Measurements from ENCODE around the gene UACA. TPM values are rescaled to one million over a fixed set of nuclear protein-coding genes. Genes with fewer than 3 reads are reported as not detected.
"Not testable (repeated sequence)": the region's sequence is repeated elsewhere in the genome, so short reads cannot be mapped to it uniquely, and the experiment has no call there.

Gene UACA
- 1 to 10 TPM; 1.1 to 2.1 TPM for total RNA-seq

DNA sequence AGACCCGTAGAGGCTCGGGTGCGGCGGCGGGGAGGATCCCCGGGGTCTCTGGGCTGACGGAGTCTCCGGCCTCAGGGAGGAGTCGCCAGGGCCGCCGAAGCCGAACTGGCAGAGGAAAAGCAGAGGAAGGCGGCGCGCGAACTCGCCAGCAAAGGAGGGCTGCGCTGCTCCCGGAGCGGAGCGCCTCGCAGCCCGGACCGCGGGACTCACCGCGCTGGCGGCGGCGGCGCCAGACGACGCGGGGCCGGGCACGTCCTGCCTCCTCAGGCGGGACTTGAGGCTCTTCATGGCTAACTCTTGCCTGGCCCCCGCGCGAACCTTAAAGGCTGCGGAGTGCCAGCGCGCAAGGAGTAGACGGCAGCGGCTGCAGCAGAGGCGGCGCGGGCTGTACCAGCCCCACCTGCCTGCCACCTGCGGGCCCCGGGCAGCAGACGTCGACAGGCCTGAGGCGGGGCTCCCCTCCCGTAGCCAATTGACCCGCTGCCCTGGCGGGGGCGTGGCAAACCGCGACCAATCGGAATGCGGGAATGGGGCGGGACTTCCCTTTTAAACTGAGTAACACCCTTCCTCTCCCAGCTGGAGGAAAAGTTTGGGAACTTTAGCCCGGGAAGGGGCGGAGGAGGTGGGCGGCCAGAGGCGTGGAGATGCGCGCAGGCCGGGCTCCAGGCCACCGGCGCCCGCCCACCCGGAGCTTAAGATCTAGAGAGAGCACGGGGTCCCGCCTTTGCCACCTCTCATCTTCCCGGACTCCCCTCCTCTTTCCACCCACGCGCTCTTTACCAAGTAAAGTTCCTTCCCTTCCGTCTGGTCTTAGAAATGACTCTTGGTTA, at the start of gene UACA:
TSS of gene UACA (minus strand) at position 439 of the 830 bp plus-strand sequence. CDS start at position 288, 151 bp downstream.
- POLR2A ChIA-PET: no interaction called here
- CTCF ChIA-PET: no interaction called here

GRCh38 chr15:70812827-70813364, 49.5 kb upstream of the UACA start:
- ChIA-PET CTCF (no interaction called here), POLR2A (no interaction called here)

DNA sequence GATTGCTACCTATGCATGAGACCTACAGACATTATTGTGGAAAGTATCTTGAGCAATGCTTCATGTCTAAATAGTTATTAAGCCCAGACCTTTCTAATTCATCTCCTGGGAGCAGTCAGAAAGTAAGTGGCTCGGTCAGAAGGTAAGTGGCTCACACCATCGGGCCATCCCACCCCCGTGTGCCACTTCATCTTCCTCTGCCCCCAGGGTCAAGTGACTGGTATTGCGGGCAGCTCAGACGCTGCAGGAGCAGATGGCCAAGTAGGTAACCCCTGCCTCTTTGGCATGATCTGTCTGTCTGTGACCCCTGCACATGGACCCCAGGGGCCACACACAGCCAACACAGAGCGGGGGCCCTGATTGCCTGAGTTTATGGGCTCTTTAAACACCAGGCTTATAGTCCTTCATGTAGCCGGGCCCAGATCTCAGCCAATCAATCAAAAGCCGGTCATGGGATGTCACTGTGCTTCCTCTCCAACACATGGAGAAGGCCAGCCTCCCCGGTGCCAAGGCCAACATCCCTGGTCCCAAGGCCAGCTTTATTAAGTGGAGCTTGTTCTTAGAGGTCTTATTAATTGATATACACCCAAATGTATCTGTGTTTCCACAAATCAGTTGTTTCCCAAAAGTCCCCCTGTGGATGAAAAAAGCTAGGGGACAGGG, 47.7 kb upstream of the UACA start:
- POLR2A ChIA-PET: no interaction called here
- CTCF ChIA-PET: interaction anchor here (0.7 to 1.4 kb wide), 4 partner anchors 14 to 680 kb away, joined by 3 to 7 read pairs (median 4); no protein-coding TSS in a partner anchor

DNA sequence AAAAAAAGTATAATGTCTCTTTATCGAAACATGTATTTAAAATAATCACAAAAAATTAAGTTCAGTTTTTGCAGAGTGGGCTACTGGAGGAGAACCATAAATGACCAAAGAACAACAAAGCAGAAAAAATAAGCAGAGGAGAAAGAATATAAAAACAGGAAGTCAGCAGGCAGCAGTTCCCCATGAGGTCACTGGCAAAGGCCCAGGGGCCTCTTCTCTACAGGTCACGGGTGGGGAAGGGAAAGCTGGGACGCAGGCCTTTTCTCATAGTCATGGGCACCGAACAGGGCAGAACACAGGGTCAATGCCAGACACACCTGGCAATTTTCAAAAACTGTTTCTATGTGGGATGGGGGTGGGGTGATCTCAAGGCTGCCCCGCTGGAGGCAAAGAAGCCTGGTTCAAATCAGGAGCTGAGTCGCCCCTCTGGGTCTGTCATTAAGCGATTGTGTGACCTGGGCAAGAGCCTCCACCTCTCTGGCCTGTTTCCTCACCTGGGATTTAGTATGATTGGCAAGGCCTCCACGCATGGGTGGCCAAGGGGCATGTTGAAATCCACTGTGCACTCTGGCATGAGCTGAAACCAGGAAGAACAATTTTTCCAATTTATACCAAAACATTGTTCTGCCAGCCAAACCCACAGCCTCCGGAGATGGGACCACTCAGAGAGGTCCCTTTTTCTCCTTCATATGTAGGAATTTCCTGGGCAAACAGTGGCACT, 43.8 kb upstream of the UACA start:
- ChIA-PET POLR2A (no interaction called here), CTCF (no interaction called here)

GRCh38 chr15:70804388-70804787, 41.0 kb upstream of the UACA start:
- POLR2A ChIA-PET, CTCF ChIA-PET: not testable (repeated sequence)

GRCh38 chr15:70802629-70803028, 39.3 kb upstream of the UACA start:
- ChIA-PET CTCF (no interaction called here), POLR2A (no interaction called here)

DNA sequence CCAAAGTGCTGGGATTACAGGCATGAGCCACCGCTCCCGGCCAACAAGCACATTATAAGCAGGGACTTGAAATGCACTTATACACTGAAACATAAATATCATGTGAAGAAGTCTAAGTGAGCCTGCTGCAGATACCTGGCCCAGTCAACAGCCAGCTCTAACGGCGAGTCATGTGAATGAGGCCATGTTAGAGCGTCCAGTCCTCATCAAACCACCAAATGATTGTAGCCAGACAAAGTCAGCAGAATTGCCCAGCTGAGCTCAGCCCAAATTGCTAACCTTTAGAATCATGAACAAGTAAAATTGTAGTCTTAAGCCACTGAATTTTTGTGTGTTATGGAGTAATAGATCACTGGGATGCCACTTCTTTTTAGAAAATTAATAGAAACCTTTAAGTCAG, 37.8 kb upstream of the UACA start:
- ChIA-PET CTCF (no interaction called here), POLR2A (no interaction called here)

DNA sequence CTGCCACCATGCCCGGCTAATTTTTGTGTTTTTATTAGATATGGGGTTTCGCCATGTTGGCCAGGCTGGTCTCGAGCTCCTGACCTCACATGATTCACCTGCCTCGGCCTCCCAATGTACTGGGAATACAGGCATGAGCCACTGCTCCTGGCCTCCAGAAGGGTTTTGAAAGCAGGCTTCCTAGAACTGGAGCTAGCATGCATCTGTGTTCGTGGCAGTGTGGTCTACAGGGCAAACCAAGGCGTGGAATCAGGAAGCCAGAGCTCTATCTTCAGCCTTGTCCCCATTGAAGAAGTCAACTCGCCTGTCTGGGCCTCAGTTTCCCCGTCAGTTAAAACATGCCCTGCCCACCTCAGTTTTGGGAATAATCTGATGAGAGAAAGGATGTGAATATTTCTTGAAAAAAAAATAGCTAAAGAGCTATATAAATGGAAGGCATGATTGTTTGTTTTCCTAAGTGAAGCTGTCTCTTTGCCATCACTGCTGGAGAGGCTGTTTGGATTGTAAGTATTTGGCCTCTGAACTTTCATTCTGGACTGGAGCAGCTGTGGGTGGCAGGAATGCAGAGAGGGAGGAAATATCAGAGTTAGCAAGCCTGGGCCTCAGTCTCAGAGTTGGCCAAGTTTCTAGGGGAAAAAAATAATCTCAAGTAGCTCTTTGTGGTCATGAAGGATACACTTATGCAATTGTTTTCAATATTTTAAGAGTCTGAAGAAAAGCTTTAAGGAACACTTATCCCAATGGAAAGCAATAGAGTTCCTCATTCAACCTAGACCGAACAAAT, 36.5 kb upstream of the UACA start:
- CTCF ChIA-PET: no interaction called here
- POLR2A ChIA-PET: no interaction called here

DNA sequence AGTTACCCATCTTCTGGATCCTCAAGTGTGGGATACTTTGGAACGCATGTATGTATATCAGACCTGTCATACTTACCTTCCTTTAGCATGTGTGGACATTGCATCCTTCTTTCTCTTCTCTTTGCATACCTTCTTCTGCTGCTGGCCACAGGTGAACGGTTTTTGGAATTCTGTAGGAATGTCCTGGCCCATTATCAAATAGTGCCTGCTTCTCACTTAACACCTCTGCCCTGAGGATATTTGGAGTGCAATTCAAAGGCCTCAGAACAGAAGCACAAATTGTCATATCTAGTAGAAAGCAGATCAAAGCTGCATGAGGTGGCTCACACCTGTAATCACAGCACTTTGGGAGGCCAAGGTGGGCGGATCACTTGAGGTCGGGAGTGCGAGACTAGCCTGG, 34.1 kb upstream of the UACA start:
- POLR2A ChIA-PET: no interaction called here
- CTCF ChIA-PET: interaction anchor here (1.5 kb wide), 1 partner anchor 14 kb away, joined by 4 read pairs; no protein-coding TSS in a partner anchor

DNA sequence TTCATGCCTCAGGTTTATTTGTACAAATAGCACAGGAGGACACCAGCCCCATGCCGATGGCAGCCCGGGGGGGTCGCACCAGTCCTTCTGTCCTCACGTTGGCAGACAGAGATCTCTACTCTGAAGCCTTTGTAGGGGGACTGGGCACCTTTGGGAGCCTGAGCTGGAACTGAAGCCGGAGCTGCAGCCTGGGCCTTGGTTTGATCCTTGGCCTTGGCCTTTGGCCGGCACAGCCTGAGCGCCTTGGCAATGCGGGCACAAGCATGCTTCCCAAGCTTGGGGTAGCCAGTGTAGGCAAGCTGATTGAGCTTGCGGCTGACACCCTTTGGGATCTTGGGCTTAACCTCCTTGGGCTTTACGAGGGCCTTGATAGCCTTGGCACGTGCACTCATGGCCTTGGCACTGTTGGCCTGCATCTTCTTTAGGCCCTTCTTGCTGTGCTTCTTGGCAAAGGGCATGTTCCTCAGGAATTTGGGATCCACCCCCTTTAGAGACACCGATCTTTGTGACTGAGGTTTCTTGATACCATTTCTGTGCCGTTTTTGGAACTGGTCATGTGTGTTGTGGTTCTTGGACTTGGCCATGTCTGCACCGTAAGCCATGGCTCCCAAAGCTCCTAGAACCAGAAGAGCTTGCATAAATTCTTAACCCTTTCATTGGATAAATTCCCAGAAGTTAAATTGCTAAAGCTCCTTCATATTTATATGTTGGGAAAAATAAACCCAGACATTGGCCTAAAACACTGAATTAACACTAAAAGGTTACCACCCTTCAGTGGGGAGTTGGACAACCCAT, 33.4 kb upstream of the UACA start:
- ChIA-PET CTCF (interaction anchor here (1.5 kb wide), 1 partner anchor 15 kb away, joined by 4 read pairs; no protein-coding TSS in a partner anchor), POLR2A (no interaction called here)

DNA sequence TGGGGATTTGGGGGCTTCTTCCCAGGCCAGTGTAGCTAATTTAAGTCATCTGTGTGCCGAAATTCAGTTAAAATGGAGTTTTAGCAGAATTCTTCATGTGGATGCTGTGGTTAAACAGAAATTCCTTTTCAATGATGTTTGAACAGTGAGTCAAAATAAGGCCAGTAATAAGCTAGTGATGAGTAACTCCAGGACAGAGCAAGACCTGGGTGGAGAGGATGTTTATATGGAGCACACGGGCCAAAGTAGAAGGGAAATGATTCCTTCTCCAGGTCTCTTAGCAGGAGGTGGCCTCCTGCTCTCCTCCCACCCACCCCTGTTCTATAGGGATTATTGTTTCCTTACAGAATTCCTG, 31.9 kb upstream of the UACA start:
- ChIA-PET CTCF (no interaction called here), POLR2A (no interaction called here)

DNA sequence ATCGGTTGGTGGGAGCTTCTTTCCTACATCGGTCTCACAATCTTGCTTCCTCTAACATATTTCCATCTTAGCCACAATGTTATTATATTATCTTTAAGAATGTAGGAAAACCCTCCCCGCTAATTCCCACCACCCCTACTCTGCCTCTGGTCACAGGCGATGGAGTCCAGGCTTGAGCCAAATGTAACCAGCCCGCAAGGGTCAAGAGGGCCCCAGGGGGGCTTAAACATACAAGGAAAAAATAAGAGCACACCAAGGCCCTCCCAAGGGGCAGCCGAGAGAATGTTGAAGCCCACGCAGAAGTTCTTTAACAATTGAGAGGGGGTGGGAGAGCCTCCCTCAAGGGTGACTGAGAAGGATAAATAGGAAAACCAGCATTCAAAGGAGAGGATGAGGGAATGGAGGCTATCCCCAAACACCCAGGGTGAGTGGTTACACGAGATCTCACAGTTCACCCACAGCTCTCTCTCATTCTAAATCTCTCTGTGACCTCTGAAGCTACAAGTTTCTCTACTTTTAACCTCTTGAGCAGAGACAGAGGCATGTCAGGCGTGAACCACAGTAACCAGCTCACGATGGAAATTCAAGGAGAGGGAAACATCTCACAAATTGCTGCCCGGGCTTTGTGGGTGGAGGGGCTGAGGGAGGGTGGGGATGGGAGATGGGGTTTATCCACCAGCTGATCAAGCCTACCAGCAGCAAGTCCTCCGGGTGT, 31.4 kb upstream of the UACA start:
- CTCF ChIA-PET: no interaction called here
- POLR2A ChIA-PET: no interaction called here

DNA sequence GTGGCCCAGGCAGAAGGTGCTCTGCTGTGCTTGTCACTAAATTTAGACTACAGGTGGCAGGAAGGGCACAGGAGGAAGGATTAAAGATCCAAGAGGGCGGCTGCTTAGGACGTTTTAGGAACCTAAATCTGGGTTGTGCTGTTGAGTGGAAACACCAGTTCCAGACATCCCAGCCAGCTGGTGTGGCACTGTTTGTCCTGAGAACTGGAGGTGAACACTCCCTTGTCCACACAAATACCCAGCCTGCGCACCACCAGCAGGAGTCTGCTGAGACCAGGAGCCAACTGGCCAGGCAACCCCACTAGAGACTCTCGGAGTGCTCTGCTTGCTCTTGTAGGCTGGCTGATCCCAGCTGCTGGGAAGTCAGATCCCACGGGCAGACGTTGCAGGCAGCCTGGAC, 30.3 kb upstream of the UACA start:
- CTCF ChIA-PET: no interaction called here

DNA sequence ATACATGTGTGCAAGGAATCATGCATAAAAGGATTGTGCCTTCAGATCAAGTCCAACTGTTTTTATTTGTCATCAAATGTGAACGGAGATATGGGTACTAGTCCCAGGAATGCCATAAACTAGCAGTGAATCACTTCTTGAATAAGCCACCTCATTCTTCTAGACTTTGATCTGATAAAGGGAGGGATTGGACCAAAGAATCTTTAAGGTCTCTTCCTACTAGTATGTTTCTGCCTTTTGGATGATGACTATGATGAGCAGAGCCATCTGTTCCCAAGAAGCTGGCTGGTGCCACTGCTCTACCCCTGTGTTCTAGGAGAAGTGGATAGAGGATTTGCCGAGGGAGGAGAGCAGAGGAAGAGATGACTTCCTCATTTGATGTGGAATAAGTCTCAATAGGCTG, 28.8 kb upstream of the UACA start:
- POLR2A ChIA-PET: no interaction called here
- CTCF ChIA-PET: no interaction called here

More for the DNA sequence above, 30.3 kb upstream of the UACA start:
- POLR2A ChIA-PET: no interaction called here

DNA sequence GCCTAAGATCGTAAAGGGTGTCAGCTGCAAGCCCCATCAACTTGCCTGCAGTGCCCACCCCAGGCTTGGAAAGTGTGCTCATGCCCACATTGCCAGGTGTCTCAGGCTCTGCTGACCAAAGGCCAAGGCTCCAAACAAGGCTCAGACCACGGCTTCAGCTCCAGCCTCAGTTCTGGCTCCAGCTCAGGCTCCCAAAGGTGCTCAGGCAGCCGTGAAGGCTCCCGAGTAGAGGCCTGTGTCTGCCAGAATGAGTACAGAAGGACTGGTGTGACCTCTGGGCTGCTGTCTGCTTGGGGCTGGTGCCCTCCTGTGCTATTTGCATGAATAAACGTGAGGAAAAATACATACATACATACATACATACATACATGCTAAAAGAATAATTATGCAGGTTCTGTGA, 27.9 kb upstream of the UACA start:
- POLR2A ChIA-PET: no interaction called here
- CTCF ChIA-PET: interaction anchor here (0.6 kb wide), 1 partner anchor 62 kb away, joined by 3 read pairs; no protein-coding TSS in a partner anchor

- ChIA-PET CTCF (interaction anchor here (0.7 kb wide), 1 partner anchor 1526 kb away, joined by 3 read pairs; no protein-coding TSS in a partner anchor), POLR2A (interaction anchor here (0.7 kb wide), 1 partner anchor 62 kb away, joined by 4 read pairs; no protein-coding TSS in a partner anchor)
Observed at GRCh38 chr15:70789213-70789612, 25.9 kb upstream of the UACA start.

- POLR2A ChIA-PET: no interaction called here
- CTCF ChIA-PET: no interaction called here
Observed at GRCh38 chr15:70788114-70789049, 25.0 kb upstream of the UACA start.
